Lower leg skin (tissue), 3 donors: ENCODE data around the gene SDHAF2.

Experiments used
- CTCF ChIP-seq, 3 donors: fragments of 450-650 bp; IDR thresholded peaks; one replicate each; pipeline ENCODE4 v1.5.1; 2016; ENCODE audit warnings: antibody characterized with exemption in 3 of 3, mild to moderate bottlenecking in 3 of 3, moderate library complexity in 2 of 3
- POLR2A ChIP-seq, 2 donors: fragments of 450-650 bp; IDR thresholded peaks; one replicate each; pipeline ENCODE4 v1.6.1; 2016 to 2017; ENCODE audit warnings: antibody characterized with exemption in 2 of 2, mild to moderate bottlenecking in 1 of 2, moderate library complexity in 1 of 2

- TF ChIP-seq CTCF (IDR thresholded peaks at IDR 0.05) (no peak), POLR2A (IDR thresholded peaks at IDR 0.05) (no peak)
Measured at GRCh38 chr11:61404103-61404502, 25.8 kb upstream of the SDHAF2 start.
